GM12865 (cell line): ENCODE measurements around the gene LBH.

Experiments
- DNase-seq: peaks from one replicate; pipeline ENCODE4 v3.0.0; 2010; ENCODE audit warnings: low read depth
- H3K4me3 ChIP-seq: 2 replicates; pipeline ENCODE4 v1.5.1; 2011; ENCODE audit warnings: mild to moderate bottlenecking, low read depth, low read length, control low read depth
- CTCF ChIP-seq: IDR thresholded peaks from 2 replicates; pipeline ENCODE4 v1.5.1; 2011; ENCODE audit warnings: low read length, control low read depth, low read depth, inconsistent platforms; ENCODE audit not compliant: insufficient read depth; ENCODE audit errors: missing control alignments

LBH gene

GRCh38 chr2:30249354-30249753, 18.0 kb downstream of the LBH start:
- TF ChIP-seq CTCF, result no peak

DNA sequence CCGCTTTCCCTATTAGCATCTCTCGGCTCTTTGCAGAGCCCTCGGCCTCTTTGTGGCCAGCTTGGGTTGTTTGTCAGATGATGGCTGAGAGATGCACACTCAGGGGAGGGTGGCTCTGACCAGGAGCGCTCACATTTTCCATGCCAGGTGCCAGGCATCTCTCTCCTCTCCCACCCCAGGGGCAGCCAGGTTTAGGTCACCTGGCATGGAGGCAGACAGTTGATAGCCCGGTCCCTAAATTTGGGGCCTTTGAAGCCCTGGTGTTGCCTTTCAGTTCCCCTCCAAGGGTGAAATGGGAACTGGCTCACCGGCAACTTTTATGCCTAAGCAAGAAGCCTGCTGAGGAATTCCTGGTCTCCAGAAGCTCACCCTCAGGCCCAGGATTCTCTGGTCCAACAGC, 19.1 kb downstream of the LBH start:
- DNase-seq, result no peak
- no peak for TF ChIP-seq CTCF
- no peak overlapping the region for H3K4me3 ChIP-seq

More at GRCh38 chr2:30249354-30249753, 18.0 kb downstream of the LBH start:
- no peak overlapping the region for H3K4me3 ChIP-seq
- DNase-seq, result no peak

- no peak for DNase-seq
- H3K4me3 ChIP-seq, result no peak overlapping the region
- TF ChIP-seq CTCF, result no peak
Observed at GRCh38 chr2:30252723-30253701, 21.7 kb downstream of the LBH start.

- no peak for DNase-seq
- no peak overlapping the region for H3K4me3 ChIP-seq
- TF ChIP-seq CTCF, result no peak
Observed at GRCh38 chr2:30253873-30254684, 22.7 kb downstream of the LBH start.

- no peak for TF ChIP-seq CTCF
- H3K4me3 ChIP-seq, result no peak overlapping the region
- DNase-seq, result no peak
Observed at GRCh38 chr2:30254685-30255001, 23.3 kb downstream of the LBH start.

DNA sequence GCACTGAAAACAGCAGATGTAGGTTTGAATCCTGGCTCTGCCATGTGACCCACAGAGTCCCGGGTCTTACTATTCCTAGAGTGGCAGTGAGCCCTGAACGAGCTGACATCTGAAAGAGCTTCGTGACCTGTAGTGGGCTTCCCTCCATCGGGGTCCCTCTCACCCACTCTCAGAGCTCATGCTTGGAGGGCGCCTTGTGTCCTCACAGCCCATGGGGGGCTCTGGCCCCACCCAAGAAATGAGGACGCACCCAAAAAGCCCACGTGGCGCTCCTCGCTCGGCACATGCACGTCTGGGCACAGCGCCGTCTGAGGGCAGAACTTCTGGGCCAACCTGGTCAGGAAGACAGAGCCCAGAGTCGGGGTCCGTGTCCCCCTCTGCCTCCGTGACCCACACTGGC, 23.7 kb downstream of the LBH start:
- no peak for TF ChIP-seq CTCF
- no peak overlapping the region for H3K4me3 ChIP-seq
- no peak for DNase-seq
